K562 (cell line): ENCODE data around the gene OLIG3.

Experiments
- ELF4 ChIP-seq: fragments of 450-650 bp; formaldehyde crosslinking; IDR thresholded peaks from 2 replicates; pipeline ENCODE4 v1.4.0; 2022; ENCODE audit warnings: missing genetic modification characterization
- ETS1 ChIP-seq: conservative IDR thresholded peaks from 2 replicates; pipeline ENCODE4 v1.6.1; 2011; ENCODE audit warnings: low read depth, mild to moderate bottlenecking, low read length; ENCODE audit not compliant: control insufficient read depth
- HMGXB4 ChIP-seq: sonication (generic); formaldehyde crosslinking; IDR thresholded peaks from 2 replicates; pipeline ENCODE4 v1.8.1; 2023; ENCODE audit warnings: mild to moderate bottlenecking, missing genetic modification reagents
- NFE2 ChIP-seq: IDR thresholded peaks from 2 replicates; pipeline ENCODE4 v1.6.1; 2014; ENCODE audit warnings: antibody characterized with exemption, low read depth
- PTTG1 ChIP-seq: fragments of 450-650 bp; IDR thresholded peaks from 2 replicates; pipeline ENCODE4 v1.6.1; 2016; ENCODE audit warnings: low read depth, mild to moderate bottlenecking, missing genetic modification characterization, missing compliant biosample characterization
- REST ChIP-seq, 2 experiments: fragments of 450-650 bp; formaldehyde crosslinking in 1 of 2; IDR thresholded peaks; 2 replicates each; pipeline versions ENCODE4 v1.4.0 to v1.6.1; 2014 to 2020; ENCODE audit warnings: mild to moderate bottlenecking in 2 of 2, borderline replicate concordance in 1 of 2, low read depth in 1 of 2
- SETDB1 ChIP-seq: IDR thresholded peaks from one replicate; pipeline ENCODE4 v1.6.1; 2012; ENCODE audit warnings: low read length, control low read depth, inconsistent platforms
- SMARCC2 ChIP-seq: fragments of 450-650 bp; IDR thresholded peaks from 2 replicates; pipeline ENCODE4 v1.6.1; 2017; ENCODE audit warnings: antibody characterized with exemption, moderate library complexity, mild to moderate bottlenecking, low read depth
- SNRNP70 ChIP-seq: fragments of 200-400 bp; formaldehyde crosslinking; optimal IDR thresholded peaks from 2 replicates; pipeline ENCODE3; 2017; ENCODE audit warnings: low read depth, low read length
- TARDBP ChIP-seq: fragments of 450-650 bp; IDR thresholded peaks from 2 replicates; pipeline ENCODE4 v1.6.1; 2016
- ZNF274 ChIP-seq: IDR thresholded peaks from 2 replicates; pipeline ENCODE4 v1.6.1; 2011; ENCODE audit warnings: low read depth, mild to moderate bottlenecking, low read length, moderate library complexity, borderline replicate concordance
- ZNF589 ChIP-seq: fragments of 200-800 bp; sonication (Bioruptor generic); IDR thresholded peaks from 2 replicates; pipeline ENCODE4 v1.6.1; 2016; ENCODE audit warnings: low read depth, missing genetic modification characterization, missing compliant biosample characterization

- no peak for TF ChIP-seq SETDB1
- TF ChIP-seq ETS1, result no peak
- TF ChIP-seq REST (IDR thresholded peaks at IDR 0.05; ENCODE audit: borderline replicate concordance), result no peak
- TF ChIP-seq REST (CRISPR knock-in tag; IDR thresholded peaks at IDR 0.05; ENCODE audit: low read depth), result no peak
- TF ChIP-seq PTTG1 (tag), result no peak
- no peak for TF ChIP-seq HMGXB4
- no peak for TF ChIP-seq SMARCC2
- no peak for TF ChIP-seq ELF4 (CRISPR knock-in tag)
- TF ChIP-seq ZNF274, result no peak
- no peak for TF ChIP-seq TARDBP
- TF ChIP-seq SNRNP70, result no peak
- TF ChIP-seq ZNF589, result no peak
- no peak for TF ChIP-seq NFE2
Measured at GRCh38 chr6:137490006-137490905, 3.9 kb downstream of the OLIG3 start.
